NCI-H1417 (cell line): ENCODE results near the gene CYP4F2.
"Not testable (repeated sequence)": the region's sequence is repeated elsewhere in the genome, so short reads cannot be mapped to it uniquely, and the experiment has no call there.

Experiments
- DNase-seq, 3 experiments: peaks; one replicate each; lab custom pipeline; 2025; lab: John Stamatoyannopoulos, UW

CYP4F2 gene

GRCh38 chr19:15846923-15847322 is 51.0 kb downstream of the CYP4F2 start:
- no peak for DNase-seq

- not testable (repeated sequence) for DNase-seq
Measured at GRCh38 chr19:15843894-15844222, 54.0 kb downstream of the CYP4F2 start.

GRCh38 chr19:15843203-15843893 is 54.5 kb downstream of the CYP4F2 start:
- no peak for DNase-seq

- no peak for DNase-seq
Measured at GRCh38 chr19:15841875-15842569, 55.9 kb downstream of the CYP4F2 start.

- DNase-seq = no peak
Measured at GRCh38 chr19:15840833-15841232, 57.0 kb downstream of the CYP4F2 start.

GRCh38 chr19:15839888-15840287 is 58.0 kb downstream of the CYP4F2 start:
- not testable (repeated sequence) for DNase-seq

GRCh38 chr19:15838351-15838750 is 59.5 kb downstream of the CYP4F2 start:
- no peak for DNase-seq

- DNase-seq = no peak
Measured at GRCh38 chr19:15837221-15837731, 60.6 kb downstream of the CYP4F2 start.

- peak in 2 of 3 experiments; percentile 17 to 36 for DNase-seq
Measured at GRCh38 chr19:15836330-15837220, 61.3 kb downstream of the CYP4F2 start.

- not testable (repeated sequence) for DNase-seq
Measured at GRCh38 chr19:15835565-15836329, 62.1 kb downstream of the CYP4F2 start.

GRCh38 chr19:15834232-15834631 is 63.6 kb downstream of the CYP4F2 start:
- not testable (repeated sequence) for DNase-seq

- DNase-seq = no peak
Measured at GRCh38 chr19:15831626-15832025, 66.2 kb downstream of the CYP4F2 start.

GRCh38 chr19:15829786-15830185 is 68.1 kb downstream of the CYP4F2 start:
- no peak for DNase-seq

GRCh38 chr19:15829306-15829698 is 68.6 kb downstream of the CYP4F2 start:
- DNase-seq = no peak

GRCh38 chr19:15828611-15829305 is 69.1 kb downstream of the CYP4F2 start:
- DNase-seq = not testable (repeated sequence)

GRCh38 chr19:15828121-15828610 is 69.7 kb downstream of the CYP4F2 start:
- DNase-seq = no peak
